SK-N-SH (cell line): ENCODE results near the gene NOX5. TPM values are rescaled to one million over a fixed set of nuclear protein-coding genes. Genes with fewer than 3 reads are reported as not detected.

ENCODE experiments used
- CTCF ChIA-PET: fragments of 300-600, 350-600 bp; formaldehyde crosslinking; extraction: SDS; loops from one replicate; lab custom pipeline; 2021; lab: Yijun Ruan, JAX
- POLR2A ChIA-PET: fragments of 350-600 bp; sonication (Branson Sonifier 250); formaldehyde crosslinking; extraction: SDS; loops from one replicate; lab custom pipeline; 2020; ENCODE audit warnings: antibody characterized with exemption, inconsistent platforms; lab: Yijun Ruan, JAX
- DNase-seq: peaks from one replicate; pipeline ENCODE4 v3.0.0; 2012
- H2AFZ ChIP-seq: fragments of 200-600 bp; sonication (generic); 2 replicates; pipeline ENCODE4 v1.8.1; 2016; ENCODE audit warnings: antibody characterized with exemption, mild to moderate bottlenecking, low read depth
- H3F3A ChIP-seq: fragments of 200-600 bp; sonication (generic); replicated peaks from 2 replicates; pipeline ENCODE3; 2016; ENCODE audit warnings: antibody characterized with exemption, mild to moderate bottlenecking; ENCODE audit not compliant: insufficient read depth
- H3K27ac ChIP-seq, 2 experiments: fragments of 200-500 bp in 1 of 2; fragments of 200-600 bp in 1 of 2; sonication (Bioruptor generic) in 1 of 2; sonication (generic), shearing (Covaris generic) in 1 of 2; 2 replicates each; pipeline versions ENCODE4 v1.5.1 to v1.6.1; 2014 to 2016; ENCODE audit warnings: low read depth in 2 of 2, inconsistent platforms in 1 of 2, low read length in 1 of 2, mild to moderate bottlenecking in 1 of 2, mixed read lengths in 1 of 2
- H3K27me3 ChIP-seq: fragments of 200-600 bp; sonication (generic), shearing (Covaris generic); 2 replicates; pipeline ENCODE4 v1.6.1; 2016; ENCODE audit warnings: mixed run types; ENCODE audit not compliant: insufficient read depth
- H3K36me3 ChIP-seq, 2 experiments: fragments of 200-500 bp in 1 of 2; fragments of 200-600 bp in 1 of 2; sonication (Bioruptor generic) in 1 of 2; sonication (generic) in 1 of 2; replicated peaks in 1 of 2; 2 replicates each; pipeline versions ENCODE3 to v1.5.1; 2014 to 2016; ENCODE audit warnings: low read length in 1 of 2, mild to moderate bottlenecking in 1 of 2; ENCODE audit not compliant: insufficient read depth in 2 of 2, control insufficient read depth in 1 of 2
- H3K4me1 ChIP-seq, 2 experiments: fragments of 200-500 bp in 1 of 2; fragments of 200-600 bp in 1 of 2; sonication (Bioruptor generic) in 1 of 2; sonication (generic), shearing (Covaris generic) in 1 of 2; 2 replicates each; pipeline versions ENCODE4 v1.5.1 to v1.6.1; 2014 to 2016; ENCODE audit warnings: low read depth in 1 of 2, low read length in 1 of 2, mixed run types in 1 of 2; ENCODE audit not compliant: insufficient read depth in 2 of 2, control insufficient read depth in 1 of 2
- H3K4me2 ChIP-seq: fragments of 200-600 bp; sonication (generic), shearing (Covaris generic); 2 replicates; pipeline ENCODE4 v1.6.1; 2017; ENCODE audit warnings: mixed run types
- H3K4me3 ChIP-seq, 2 experiments: fragments of 200-500 bp in 1 of 2; fragments of 200-600 bp in 1 of 2; sonication (Bioruptor generic) in 1 of 2; sonication (generic), shearing (Covaris generic) in 1 of 2; 2 replicates each; pipeline versions ENCODE4 v1.5.1 to v1.8.1; 2014 to 2016; ENCODE audit warnings: low read depth in 2 of 2, inconsistent platforms in 1 of 2, low read length in 1 of 2, mild to moderate bottlenecking in 1 of 2, mixed read lengths in 1 of 2, moderate library complexity in 1 of 2
- H3K79me2 ChIP-seq: fragments of 200-600 bp; sonication (generic); 2 replicates; pipeline ENCODE4 v1.8.1; 2017; ENCODE audit warnings: mild to moderate bottlenecking; ENCODE audit not compliant: insufficient read depth
- H3K9ac ChIP-seq: fragments of 200-600 bp; sonication (generic); 2 replicates; pipeline ENCODE4 v1.6.1; 2017; ENCODE audit warnings: mixed run types
- H3K9me2 ChIP-seq: fragments of 200-600 bp; sonication (generic); 2 replicates; pipeline ENCODE4 v1.6.1; 2017; ENCODE audit warnings: mixed run types
- H3K9me3 ChIP-seq: fragments of 200-600 bp; sonication (generic); 2 replicates; pipeline ENCODE4 v1.6.1; 2017; ENCODE audit warnings: mixed run types, mild to moderate bottlenecking, moderate library complexity
- H4K20me1 ChIP-seq: fragments of 200-600 bp; sonication (generic); 2 replicates; pipeline ENCODE4 v1.6.1; 2017; ENCODE audit warnings: mild to moderate bottlenecking, mixed run types; ENCODE audit not compliant: insufficient read depth
- CHD2 ChIP-seq: fragments of 150-350 bp; IDR thresholded peaks from 2 replicates; pipeline ENCODE4 v1.6.1; 2018; ENCODE audit warnings: low read length; ENCODE audit not compliant: partially characterized antibody
- ELF1 ChIP-seq: IDR thresholded peaks from 2 replicates; pipeline ENCODE4 v1.4.0; 2012
- EP300 ChIP-seq, 2 experiments: IDR thresholded peaks; 2 replicates each; pipeline versions ENCODE4 v1.4.0 to v1.6.1; 2012; ENCODE audit warnings: borderline replicate concordance in 1 of 2, low read depth in 1 of 2, low read length in 1 of 2
- EZH2phosphoT487 ChIP-seq: fragments of 200-600 bp; sonication (generic); IDR thresholded peaks from 2 replicates; pipeline ENCODE4 v1.6.1; 2017; ENCODE audit warnings: low read depth, mixed run types, mild to moderate bottlenecking, antibody characterized with exemption, moderate library complexity, borderline replicate concordance
- FOXJ3 ChIP-seq: sonication (generic); formaldehyde crosslinking; IDR thresholded peaks from 2 replicates; pipeline ENCODE4 v1.5.1; 2020; ENCODE audit warnings: mild to moderate bottlenecking, missing genetic modification reagents
- FOXM1 ChIP-seq: IDR thresholded peaks from 2 replicates; pipeline ENCODE4 v1.4.0; 2012; ENCODE audit warnings: low read depth, mild to moderate bottlenecking
- GATA2 ChIP-seq: sonication (generic); formaldehyde crosslinking; IDR thresholded peaks from 2 replicates; pipeline ENCODE4 v1.5.0; 2020; ENCODE audit warnings: mild to moderate bottlenecking, missing genetic modification reagents
- MAX ChIP-seq: IDR thresholded peaks from 2 replicates; pipeline ENCODE4 v1.4.0; 2012; ENCODE audit warnings: low read depth
- MEF2A ChIP-seq: IDR thresholded peaks from 2 replicates; pipeline ENCODE4 v1.4.0; 2012; ENCODE audit warnings: low read depth, borderline replicate concordance
- MXI1 ChIP-seq: IDR thresholded peaks from 2 replicates; pipeline ENCODE4 v1.6.1; 2012; ENCODE audit warnings: mild to moderate bottlenecking, low read depth, low read length, improper control_type of control experiment
- NRF1 ChIP-seq: IDR thresholded peaks from 2 replicates; pipeline ENCODE4 v1.6.1; 2012; ENCODE audit warnings: low read depth, mild to moderate bottlenecking, low read length
- PBX3 ChIP-seq: IDR thresholded peaks from 2 replicates; pipeline ENCODE4; 2012
- RAD21 ChIP-seq: IDR thresholded peaks from 2 replicates; pipeline ENCODE4 v1.6.1; 2012; ENCODE audit warnings: mild to moderate bottlenecking, low read length
- RCOR1 ChIP-seq: fragments of 150-350 bp; IDR thresholded peaks from 2 replicates; pipeline ENCODE4 v1.6.1; 2017; ENCODE audit warnings: antibody characterized with exemption, low read length
- RFX5 ChIP-seq: IDR thresholded peaks from 2 replicates; pipeline ENCODE4 v1.6.1; 2012; ENCODE audit warnings: mild to moderate bottlenecking, improper control_type of control experiment, low read length
- SMC3 ChIP-seq: IDR thresholded peaks from 2 replicates; pipeline ENCODE4 v1.6.1; 2012; ENCODE audit warnings: low read depth, low read length, improper control_type of control experiment
- TCF12 ChIP-seq: IDR thresholded peaks from 2 replicates; pipeline ENCODE4 v1.4.0; 2012
- TEAD4 ChIP-seq: IDR thresholded peaks from 2 replicates; pipeline ENCODE4 v1.4.0; 2012; ENCODE audit warnings: mild to moderate bottlenecking, borderline replicate concordance; ENCODE audit not compliant: insufficient read depth
- YY1 ChIP-seq: IDR thresholded peaks from 2 replicates; pipeline ENCODE4 v1.4.0; 2012; ENCODE audit warnings: low read depth, mild to moderate bottlenecking
- ZBTB33 ChIP-seq: IDR thresholded peaks from 2 replicates; pipeline ENCODE4 v1.4.0; 2012; ENCODE audit warnings: low read depth, borderline replicate concordance
- WGBS: methylation state at CpG from one replicate; pipeline ENCODE4 v1.1.6; 2017; ENCODE audit warnings: low lambda C conversion rate; 5-methylcytosine and 5-hydroxymethylcytosine counted together
- polyA plus RNA-seq, 3 experiments: library from polyadenylated mRNA; depleted of rRNA; stranded (reverse); fragments of >200 nt; gene quantifications; 2 replicates each; pipeline ENCODE4 v1.2.3, GENCODE V29; 2012
- TF ChIP-seq, protein P1 (sequence below): IDR thresholded peaks from 2 replicates; pipeline ENCODE4 v1.6.1; 2012; ENCODE audit warnings: mild to moderate bottlenecking, low read depth, low read length, moderate library complexity
- TF ChIP-seq, protein P2 (sequence below): fragments of 200-600 bp; sonication (generic); IDR thresholded peaks from 2 replicates; pipeline ENCODE4 v1.6.1; 2017; ENCODE audit warnings: antibody characterized with exemption, mild to moderate bottlenecking, moderate library complexity

The NOX5 gene
- polyA plus RNA-seq, 1 of the 3 experiments (the other 2 are of a cell fraction), result 0.05 TPM

DNA sequence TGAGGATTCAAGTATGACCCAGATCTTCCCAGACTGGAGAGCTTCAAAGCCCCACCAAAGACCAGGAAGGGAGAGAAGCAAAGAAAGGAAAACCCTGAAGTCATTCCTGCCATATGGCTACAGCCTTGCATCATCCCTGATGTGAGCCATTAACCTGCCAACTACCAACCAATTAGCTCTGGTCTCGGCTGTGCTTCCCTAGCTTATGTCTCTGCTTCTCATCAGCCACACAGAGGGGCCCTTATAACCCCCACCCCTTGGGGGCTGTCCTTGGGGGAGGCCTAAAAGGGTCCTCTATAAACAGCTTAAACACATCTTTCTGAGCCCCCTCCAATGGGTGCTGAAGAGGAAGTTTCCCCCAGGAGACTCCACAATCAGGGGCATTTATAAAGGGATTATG, 52.8 kb downstream of the NOX5 start (continued):
- TF ChIP-seq, protein P1, sequence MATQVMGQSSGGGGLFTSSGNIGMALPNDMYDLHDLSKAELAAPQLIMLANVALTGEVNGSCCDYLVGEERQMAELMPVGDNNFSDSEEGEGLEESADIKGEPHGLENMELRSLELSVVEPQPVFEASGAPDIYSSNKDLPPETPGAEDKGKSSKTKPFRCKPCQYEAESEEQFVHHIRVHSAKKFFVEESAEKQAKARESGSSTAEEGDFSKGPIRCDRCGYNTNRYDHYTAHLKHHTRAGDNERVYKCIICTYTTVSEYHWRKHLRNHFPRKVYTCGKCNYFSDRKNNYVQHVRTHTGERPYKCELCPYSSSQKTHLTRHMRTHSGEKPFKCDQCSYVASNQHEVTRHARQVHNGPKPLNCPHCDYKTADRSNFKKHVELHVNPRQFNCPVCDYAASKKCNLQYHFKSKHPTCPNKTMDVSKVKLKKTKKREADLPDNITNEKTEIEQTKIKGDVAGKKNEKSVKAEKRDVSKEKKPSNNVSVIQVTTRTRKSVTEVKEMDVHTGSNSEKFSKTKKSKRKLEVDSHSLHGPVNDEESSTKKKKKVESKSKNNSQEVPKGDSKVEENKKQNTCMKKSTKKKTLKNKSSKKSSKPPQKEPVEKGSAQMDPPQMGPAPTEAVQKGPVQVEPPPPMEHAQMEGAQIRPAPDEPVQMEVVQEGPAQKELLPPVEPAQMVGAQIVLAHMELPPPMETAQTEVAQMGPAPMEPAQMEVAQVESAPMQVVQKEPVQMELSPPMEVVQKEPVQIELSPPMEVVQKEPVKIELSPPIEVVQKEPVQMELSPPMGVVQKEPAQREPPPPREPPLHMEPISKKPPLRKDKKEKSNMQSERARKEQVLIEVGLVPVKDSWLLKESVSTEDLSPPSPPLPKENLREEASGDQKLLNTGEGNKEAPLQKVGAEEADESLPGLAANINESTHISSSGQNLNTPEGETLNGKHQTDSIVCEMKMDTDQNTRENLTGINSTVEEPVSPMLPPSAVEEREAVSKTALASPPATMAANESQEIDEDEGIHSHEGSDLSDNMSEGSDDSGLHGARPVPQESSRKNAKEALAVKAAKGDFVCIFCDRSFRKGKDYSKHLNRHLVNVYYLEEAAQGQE, result no peak
- TF ChIP-seq PBX3 (no peak), MEF2A (no peak), EZH2phosphoT487 (no peak), FOXM1 (no peak), TCF12 (no peak), GATA2 (CRISPR knock-in tag) (no peak), RFX5 (no peak), NRF1 (no peak), RAD21 (no peak), ZBTB33 (no peak)

DNA sequence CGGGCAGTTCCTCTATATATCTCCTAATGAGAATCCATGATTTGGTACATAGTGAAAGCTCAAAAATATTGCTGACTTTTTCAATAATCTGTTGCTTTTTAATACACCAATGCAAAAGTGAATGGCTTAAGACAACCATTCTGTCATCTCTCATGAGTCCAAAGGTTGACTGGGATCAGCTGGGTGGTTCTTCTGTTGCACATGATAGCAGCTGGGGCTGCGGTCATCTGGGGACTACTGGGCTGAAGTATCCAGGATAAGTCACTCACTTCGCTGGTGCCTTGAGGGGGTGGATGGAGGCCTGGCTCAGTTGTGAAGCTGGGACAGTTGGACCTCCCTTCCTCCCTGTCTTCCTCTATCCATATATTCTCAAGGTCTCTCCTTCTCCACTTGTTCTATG, 53.7 kb downstream of the NOX5 start:
- TF ChIP-seq ELF1 (no peak), FOXJ3 (CRISPR knock-in tag) (no peak), YY1 (no peak), MAX (no peak), RFX5 (no peak), MEF2A (no peak), TEAD4 (no peak), RCOR1 (no peak), SMC3 (no peak), MXI1 (no peak), EP300 (IDR thresholded peaks at IDR 0.05; ENCODE audit: borderline replicate concordance in 1 of 2, low read depth in 1 of 2, low read length in 1 of 2) (no peak), GATA2 (CRISPR knock-in tag) (no peak), CHD2 (no peak), EZH2phosphoT487 (no peak)
- TF ChIP-seq, protein P2, sequence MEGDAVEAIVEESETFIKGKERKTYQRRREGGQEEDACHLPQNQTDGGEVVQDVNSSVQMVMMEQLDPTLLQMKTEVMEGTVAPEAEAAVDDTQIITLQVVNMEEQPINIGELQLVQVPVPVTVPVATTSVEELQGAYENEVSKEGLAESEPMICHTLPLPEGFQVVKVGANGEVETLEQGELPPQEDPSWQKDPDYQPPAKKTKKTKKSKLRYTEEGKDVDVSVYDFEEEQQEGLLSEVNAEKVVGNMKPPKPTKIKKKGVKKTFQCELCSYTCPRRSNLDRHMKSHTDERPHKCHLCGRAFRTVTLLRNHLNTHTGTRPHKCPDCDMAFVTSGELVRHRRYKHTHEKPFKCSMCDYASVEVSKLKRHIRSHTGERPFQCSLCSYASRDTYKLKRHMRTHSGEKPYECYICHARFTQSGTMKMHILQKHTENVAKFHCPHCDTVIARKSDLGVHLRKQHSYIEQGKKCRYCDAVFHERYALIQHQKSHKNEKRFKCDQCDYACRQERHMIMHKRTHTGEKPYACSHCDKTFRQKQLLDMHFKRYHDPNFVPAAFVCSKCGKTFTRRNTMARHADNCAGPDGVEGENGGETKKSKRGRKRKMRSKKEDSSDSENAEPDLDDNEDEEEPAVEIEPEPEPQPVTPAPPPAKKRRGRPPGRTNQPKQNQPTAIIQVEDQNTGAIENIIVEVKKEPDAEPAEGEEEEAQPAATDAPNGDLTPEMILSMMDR, result no peak
- no peak overlapping the region for H3K9ac ChIP-seq
- H2AFZ ChIP-seq, result no peak overlapping the region
- no peak for DNase-seq
- 60% methylated on average over 2 of the region's 3 CpGs for WGBS
- no peaks in the 10 kb centered on the region for H3K27me3 ChIP-seq
- H3K79me2 ChIP-seq, result no peaks in the 10 kb centered on the region
- no peaks in the 10 kb centered on the region for H3K9me2 ChIP-seq
- no peaks in the 10 kb centered on the region for H3K9me3 ChIP-seq
- no peak overlapping the region for H3K4me2 ChIP-seq
- CTCF ChIA-PET, result interaction anchor here (1.1 to 3.4 kb wide), 7 partner anchors 9 to 326 kb away, joined by 3 to 31 read pairs (median 3); no protein-coding TSS in a partner anchor
- no peaks in the 10 kb centered on the region for H4K20me1 ChIP-seq
- H3K36me3 ChIP-seq, result no peaks in the 10 kb centered on the region
- POLR2A ChIA-PET, result no interaction called here
- no peak overlapping the region for H3K4me3 ChIP-seq
- no peaks in the 10 kb centered on the region for H3F3A ChIP-seq
- no peak overlapping the region for H3K27ac ChIP-seq
- peaks cover 0 to 4% of the 10 kb centered on the region in 2 experiments; a peak in 2 of 4 replicates for H3K4me1 ChIP-seq
